GM19452 (cell line): ENCODE data around the gene OR52B4.
"Not testable (repeated sequence)": the region's sequence is repeated elsewhere in the genome, so short reads cannot be mapped to it uniquely, and the experiment has no call there.

Source experiments
- ATAC-seq: cut with Tn5 transposase; IDR thresholded peaks from one replicate; pipeline ENCODE4 v1.9.1; 2021; ENCODE audit not compliant: unreplicated experiment

The OR52B4 gene

GRCh38 chr11:4368286-4368685, at the start of gene OR52B4:
Gene OR52B4, minus strand, starts transcription at chr11:4368386. Its CDS starts 91 bp downstream, at chr11:4368295.
- no peak for ATAC-seq

- no peak for ATAC-seq
Observed at GRCh38 chr11:4416816-4417215, 48.6 kb upstream of the OR52B4 start.

GRCh38 chr11:4416306-4416705, 48.1 kb upstream of the OR52B4 start:
- no peak for ATAC-seq

GRCh38 chr11:4406206-4406605, 38.0 kb upstream of the OR52B4 start:
- ATAC-seq = not testable (repeated sequence)

GRCh38 chr11:4393858-4394223, 25.7 kb upstream of the OR52B4 start:
- peak; percentile 12 for ATAC-seq

GRCh38 chr11:4393209-4393857, 25.1 kb upstream of the OR52B4 start, which contains the start of gene TRIM21:
Gene TRIM21, minus strand, starts transcription at chr11:4393702. Its CDS starts 3,293 bp downstream, at chr11:4390409.
- ATAC-seq = peak; percentile 100

GRCh38 chr11:4388221-4388620, 20.0 kb upstream of the OR52B4 start:
- ATAC-seq = no peak

GRCh38 chr11:4385978-4386740, 18.0 kb upstream of the OR52B4 start:
- no peak for ATAC-seq

GRCh38 chr11:4381901-4382300, 13.7 kb upstream of the OR52B4 start:
- no peak for ATAC-seq

GRCh38 chr11:4375431-4376140, 7.4 kb upstream of the OR52B4 start:
- no peak for ATAC-seq

- ATAC-seq = no peak
Observed at GRCh38 chr11:4370166-4370565, 2.0 kb upstream of the OR52B4 start.

GRCh38 chr11:4348142-4348541, 20.0 kb downstream of the OR52B4 start:
- ATAC-seq = not testable (repeated sequence)

GRCh38 chr11:4345366-4345765, 22.8 kb downstream of the OR52B4 start:
- not testable (repeated sequence) for ATAC-seq

GRCh38 chr11:4334356-4334755, 33.8 kb downstream of the OR52B4 start:
- ATAC-seq = not testable (repeated sequence)
